Stimulated activated CD4-positive, alpha-beta T cell treated with anti-CD3 and anti-CD28 coated beads, Interleukin-1b, Interleukin-23, amount 100 ng/mL, for 24 hours (primary cell): ENCODE data around the gene PPP2R2D.
"Not testable (repeated sequence)": the region's sequence is repeated elsewhere in the genome, so short reads cannot be mapped to it uniquely, and the experiment has no call there.

Experiments
- DNase-seq, 4 experiments: peaks; one replicate each; pipeline ENCODE4 v3.0.0-alpha.2; 2020; ENCODE audit warnings: low read depth in 4 of 4, low spot score in 1 of 4

Gene PPP2R2D

GRCh38 chr10:131866673-131867072 lies 34.1 kb upstream of the PPP2R2D start:
- DNase-seq: no peak

DNA sequence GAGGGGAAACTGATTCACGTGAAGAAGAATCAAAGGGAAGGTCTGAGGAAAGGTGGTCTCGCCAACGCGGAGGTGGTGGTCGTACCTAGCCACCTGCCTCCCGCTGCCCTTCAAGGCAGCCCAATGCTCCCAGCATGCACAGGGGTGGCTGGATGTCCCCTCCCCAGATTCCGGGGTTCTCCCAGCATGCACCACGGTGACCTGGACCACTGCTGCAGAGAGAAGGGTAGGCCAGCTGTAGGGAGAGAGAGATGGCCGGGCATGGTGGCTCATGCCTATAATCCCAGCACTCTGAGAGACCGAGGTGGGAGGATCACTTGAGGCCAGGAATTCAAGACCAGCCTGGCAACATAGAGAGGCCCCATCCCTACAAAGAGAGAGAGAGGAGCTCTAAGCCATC lies 32.4 kb upstream of the PPP2R2D start:
- DNase-seq: no peak

- no peak for DNase-seq
Observed at GRCh38 chr10:131869344-131869743, 31.5 kb upstream of the PPP2R2D start.

DNA sequence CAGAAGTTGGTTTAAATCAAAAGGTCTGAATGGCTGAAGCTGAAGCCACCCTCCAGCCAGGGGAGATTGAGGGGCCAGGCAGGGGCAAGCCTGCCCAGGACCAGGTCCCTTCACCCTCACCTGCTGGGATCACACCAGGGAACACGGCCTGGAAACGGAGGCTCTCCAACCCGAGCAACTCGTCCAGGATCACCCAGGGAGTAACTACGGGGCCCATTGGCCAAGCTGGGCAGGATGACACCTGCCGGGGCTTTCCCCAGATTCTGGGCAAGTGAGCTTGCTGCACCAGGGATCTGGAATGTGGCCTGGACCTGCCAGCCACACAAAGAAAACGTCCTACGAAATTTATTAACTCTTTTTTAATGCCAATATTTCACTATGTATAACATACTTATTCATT lies 30.4 kb upstream of the PPP2R2D start:
- no peak for DNase-seq

GRCh38 chr10:131870831-131871672 lies 29.8 kb upstream of the PPP2R2D start:
- no peak for DNase-seq

DNA sequence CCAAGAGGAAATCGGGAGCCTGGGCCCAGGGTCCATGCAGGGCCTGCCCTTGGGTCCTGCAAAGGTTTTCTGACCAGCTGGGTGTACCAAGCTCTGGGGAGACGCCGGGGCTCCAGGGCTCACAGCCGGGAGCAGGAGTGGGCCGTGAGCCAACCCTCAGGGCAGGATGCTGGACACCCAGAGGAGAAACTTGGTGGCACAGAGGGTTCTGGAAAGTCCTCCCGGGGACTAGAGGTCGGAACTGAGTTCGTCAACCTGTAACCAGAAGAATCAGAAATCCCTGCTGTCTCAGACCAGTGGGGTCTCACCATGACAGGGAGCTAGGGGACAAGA lies 29.2 kb upstream of the PPP2R2D start:
- no peak for DNase-seq

DNA sequence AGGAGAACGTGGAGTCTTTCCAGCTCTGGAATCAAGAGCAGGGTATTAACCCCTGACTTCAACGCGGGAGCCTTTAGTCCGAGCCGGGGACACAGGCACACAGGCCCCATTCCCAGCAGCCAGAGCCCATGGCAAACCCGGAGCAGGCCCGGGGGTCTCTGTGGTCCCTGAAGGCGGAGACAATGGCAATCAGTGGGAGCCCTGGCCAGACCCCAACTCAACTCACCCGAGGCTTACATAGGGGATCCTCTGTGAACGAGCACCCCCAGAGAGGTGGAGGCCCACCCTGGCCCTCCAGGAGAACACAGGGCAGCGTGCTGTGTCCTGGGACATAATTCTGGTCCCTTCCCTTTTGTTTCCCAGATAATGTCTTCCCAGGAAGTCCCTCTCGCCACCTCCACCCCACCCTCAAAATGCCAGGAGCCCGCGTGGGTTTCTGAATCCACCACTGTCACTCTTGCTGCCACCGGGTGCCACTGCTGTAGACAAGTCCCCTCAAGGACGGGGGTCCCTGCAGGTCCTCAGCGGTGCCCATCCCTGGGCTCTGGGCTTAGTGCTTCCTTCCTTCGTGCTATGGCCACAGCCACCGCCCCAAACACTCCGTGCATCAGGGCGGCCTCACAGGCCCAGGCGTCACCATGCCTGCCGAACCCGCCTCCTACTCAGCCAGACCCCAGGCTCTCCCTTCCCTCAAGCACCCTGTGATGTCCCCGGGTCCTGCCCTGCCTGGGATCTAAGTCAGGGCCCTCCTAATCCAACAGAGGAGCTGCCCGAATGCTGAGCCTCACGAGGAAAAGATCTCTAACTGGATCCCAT lies 28.6 kb upstream of the PPP2R2D start:
- no peak for DNase-seq

GRCh38 chr10:131872827-131873375 lies 27.9 kb upstream of the PPP2R2D start:
- no peak for DNase-seq

- DNase-seq: peak in 3 of 4 experiments; percentile 17 to 63 (median 43)
Observed at GRCh38 chr10:131874991-131875451, 25.8 kb upstream of the PPP2R2D start.

DNA sequence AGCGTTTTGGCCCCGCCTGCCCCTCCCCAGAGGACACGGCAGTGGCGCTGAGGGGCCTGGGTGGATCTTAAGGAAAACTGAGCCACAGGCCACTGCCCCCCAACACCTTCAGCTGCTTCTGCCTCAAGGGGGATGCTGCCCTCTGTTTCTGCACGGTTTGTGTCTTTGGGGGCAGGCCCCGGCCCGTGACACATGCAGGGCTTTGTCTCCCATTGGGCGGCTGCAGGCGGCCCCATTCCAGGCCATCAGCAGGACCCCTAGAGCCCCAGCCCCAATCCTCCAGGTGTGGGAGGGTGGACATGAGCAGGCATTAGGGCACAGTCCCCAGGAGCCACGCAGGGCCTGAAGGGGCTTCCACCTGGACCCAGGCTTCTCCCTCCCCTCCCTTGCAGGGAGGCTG lies 25.3 kb upstream of the PPP2R2D start:
- no peak for DNase-seq

GRCh38 chr10:131876017-131876416 lies 24.8 kb upstream of the PPP2R2D start:
- DNase-seq: no peak

- DNase-seq: no peak
Observed at GRCh38 chr10:131876508-131876907, 24.3 kb upstream of the PPP2R2D start.

DNA sequence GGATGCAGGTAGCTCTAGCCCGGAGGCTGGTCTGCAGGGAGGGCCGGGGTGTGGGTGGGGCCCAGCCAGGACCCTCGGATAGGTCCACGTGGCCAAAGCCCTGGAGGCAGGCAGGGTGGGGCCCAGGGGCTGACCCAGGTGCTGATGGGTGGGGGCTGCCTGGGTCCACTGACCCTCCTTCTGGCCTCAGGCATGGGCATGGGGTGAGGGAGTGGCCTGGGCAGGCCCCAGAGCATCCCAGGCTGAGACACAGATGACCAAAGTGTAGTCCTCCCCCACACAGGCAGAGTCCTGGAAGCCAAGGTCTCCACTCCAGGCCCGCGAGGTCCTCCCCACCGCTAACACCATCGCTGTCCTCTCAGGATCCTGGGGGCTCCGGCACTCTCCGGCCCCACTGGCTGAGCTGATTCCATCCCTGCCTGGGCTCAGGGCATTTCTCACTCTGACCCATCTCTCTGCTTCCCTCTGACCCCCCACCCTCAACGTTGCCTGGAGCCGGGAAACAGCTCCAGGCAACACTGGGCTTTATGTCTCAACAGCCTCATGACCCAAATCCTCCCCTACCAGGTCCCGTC lies 20.7 kb upstream of the PPP2R2D start:
- DNase-seq: no peak

- no peak for DNase-seq
Observed at GRCh38 chr10:131881104-131881880, 19.5 kb upstream of the PPP2R2D start.

- DNase-seq: no peak
Observed at GRCh38 chr10:131882151-131882550, 18.7 kb upstream of the PPP2R2D start.

DNA sequence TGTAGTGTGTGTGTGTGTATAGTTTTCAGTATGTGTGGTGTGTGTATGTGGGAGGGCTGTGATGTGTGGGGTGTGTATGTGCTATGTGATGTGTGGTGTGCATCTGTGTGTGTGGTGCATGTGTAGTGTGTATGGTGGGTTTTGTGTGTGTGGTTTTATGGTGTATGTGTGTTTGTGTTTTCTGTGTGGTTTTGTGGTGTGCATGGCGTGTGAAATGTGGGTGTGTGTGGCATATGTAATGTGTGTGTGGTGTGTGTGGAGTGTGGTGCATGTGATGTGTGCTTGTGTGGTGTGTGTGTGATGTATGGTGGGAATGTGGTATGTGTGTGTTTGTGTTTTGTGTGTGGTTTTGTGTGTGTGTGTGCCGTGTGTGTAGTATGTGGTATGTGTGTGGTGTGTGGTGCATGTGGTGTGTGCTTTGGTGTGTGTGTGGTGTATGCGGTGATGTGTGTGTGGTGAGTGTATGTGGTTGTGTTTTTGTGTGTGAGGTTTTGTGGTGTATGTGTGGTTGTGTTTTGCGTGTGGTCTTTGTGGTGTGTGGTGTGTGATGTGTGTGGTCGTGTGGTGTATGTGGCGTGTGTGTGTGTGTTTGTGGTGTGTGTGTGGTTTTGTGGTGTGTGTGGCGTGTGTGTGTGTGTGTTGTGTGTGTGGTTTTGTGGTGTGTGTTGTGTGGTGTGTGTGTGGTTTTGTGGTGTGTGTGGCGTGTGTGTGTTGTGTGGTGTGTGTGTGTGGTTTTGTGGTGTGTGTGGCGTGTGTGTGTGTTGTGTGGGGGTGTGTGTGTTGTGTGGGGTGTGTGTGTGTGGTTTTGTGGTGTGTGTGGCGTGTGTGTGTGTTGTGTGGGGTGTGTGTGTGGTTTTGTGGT lies 18.0 kb upstream of the PPP2R2D start:
- DNase-seq: no peak

GRCh38 chr10:131883621-131884393 lies 17.0 kb upstream of the PPP2R2D start:
- DNase-seq: not testable (repeated sequence)

GRCh38 chr10:131885391-131886165 lies 15.2 kb upstream of the PPP2R2D start:
- peak; percentile 68 to 81 (median 68) for DNase-seq
